IMR-90 (cell line): ENCODE data around the gene SPTLC1.

ENCODE experiments used
- CEBPB ChIP-seq: IDR thresholded peaks from 2 replicates; pipeline ENCODE4 v1.6.1; 2012; ENCODE audit warnings: low read depth, low read length, improper control_type of control experiment
- FOS ChIP-seq: fragments of 150-350 bp; IDR thresholded peaks from 2 replicates; pipeline ENCODE4 v1.6.1; 2016; ENCODE audit warnings: low read depth, low read length
- POLR2A ChIP-seq: IDR thresholded peaks from 2 replicates; pipeline ENCODE4 v1.6.1; 2012; ENCODE audit warnings: mild to moderate bottlenecking, low read depth, low read length
- TF ChIP-seq, protein P1 (sequence below): conservative IDR thresholded peaks from 2 replicates; pipeline ENCODE4 v1.5.1; 2012; ENCODE audit warnings: mild to moderate bottlenecking, low read depth, low read length, improper control_type of control experiment

DNA sequence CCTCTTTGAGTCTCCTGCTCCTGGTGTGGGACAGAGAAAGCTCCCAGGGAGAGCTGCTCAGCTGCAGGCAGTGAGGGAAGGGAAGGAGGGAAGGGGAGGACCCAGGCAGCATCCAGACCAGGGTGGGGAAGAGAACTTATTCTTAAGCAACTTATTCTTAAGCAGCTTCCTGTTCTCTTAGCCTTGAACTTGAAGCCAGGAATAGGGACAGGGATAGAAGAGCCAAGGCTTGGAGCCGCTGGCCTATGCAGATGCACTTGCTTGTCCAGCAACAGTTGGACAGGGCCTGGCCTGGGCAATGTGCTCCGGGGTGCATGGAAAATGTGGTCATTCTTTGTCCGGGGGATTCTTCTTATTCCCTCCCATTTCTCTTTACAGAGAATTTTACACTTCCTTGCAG, 31.4 kb upstream of the SPTLC1 start:
- TF ChIP-seq, protein P1, sequence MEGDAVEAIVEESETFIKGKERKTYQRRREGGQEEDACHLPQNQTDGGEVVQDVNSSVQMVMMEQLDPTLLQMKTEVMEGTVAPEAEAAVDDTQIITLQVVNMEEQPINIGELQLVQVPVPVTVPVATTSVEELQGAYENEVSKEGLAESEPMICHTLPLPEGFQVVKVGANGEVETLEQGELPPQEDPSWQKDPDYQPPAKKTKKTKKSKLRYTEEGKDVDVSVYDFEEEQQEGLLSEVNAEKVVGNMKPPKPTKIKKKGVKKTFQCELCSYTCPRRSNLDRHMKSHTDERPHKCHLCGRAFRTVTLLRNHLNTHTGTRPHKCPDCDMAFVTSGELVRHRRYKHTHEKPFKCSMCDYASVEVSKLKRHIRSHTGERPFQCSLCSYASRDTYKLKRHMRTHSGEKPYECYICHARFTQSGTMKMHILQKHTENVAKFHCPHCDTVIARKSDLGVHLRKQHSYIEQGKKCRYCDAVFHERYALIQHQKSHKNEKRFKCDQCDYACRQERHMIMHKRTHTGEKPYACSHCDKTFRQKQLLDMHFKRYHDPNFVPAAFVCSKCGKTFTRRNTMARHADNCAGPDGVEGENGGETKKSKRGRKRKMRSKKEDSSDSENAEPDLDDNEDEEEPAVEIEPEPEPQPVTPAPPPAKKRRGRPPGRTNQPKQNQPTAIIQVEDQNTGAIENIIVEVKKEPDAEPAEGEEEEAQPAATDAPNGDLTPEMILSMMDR = no peak
- TF ChIP-seq FOS (no peak), POLR2A (0 out of 2 replicates have a peak, but pooled peaks have one; percentile 3), CEBPB (no peak)
